NCI-H128 (cell line): ENCODE measurements around the gene POU6F2.

ENCODE experiments used
- DNase-seq: peaks from one replicate; lab custom pipeline; 2025; ENCODE audit not compliant: unreplicated experiment; lab: John Stamatoyannopoulos, UW

POU6F2 gene

GRCh38 chr7:39488467-39489393, 511.0 kb downstream of the POU6F2 start:
- no peak for DNase-seq

- no peak for DNase-seq
Observed at GRCh38 chr7:39490296-39490695, 512.6 kb downstream of the POU6F2 start.

DNA sequence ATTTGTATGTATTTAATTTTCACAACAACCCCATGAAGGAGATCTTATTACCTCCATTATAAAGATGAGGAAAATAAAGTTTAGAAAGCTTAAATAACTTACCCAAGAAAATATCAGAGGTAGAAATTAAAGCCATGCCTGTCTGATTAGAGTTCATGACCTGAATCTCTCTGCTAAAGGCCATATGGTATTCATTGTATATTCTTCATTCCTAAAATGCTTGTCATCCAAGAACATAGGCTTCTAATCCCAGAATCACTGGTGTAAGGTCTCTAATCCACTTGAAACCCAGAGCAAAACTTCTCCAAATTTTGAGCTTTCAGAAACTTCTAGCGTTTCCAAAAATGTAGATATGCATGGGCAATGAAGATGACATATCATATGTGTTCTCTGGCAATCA, 516.2 kb downstream of the POU6F2 start:
- no peak for DNase-seq

DNA sequence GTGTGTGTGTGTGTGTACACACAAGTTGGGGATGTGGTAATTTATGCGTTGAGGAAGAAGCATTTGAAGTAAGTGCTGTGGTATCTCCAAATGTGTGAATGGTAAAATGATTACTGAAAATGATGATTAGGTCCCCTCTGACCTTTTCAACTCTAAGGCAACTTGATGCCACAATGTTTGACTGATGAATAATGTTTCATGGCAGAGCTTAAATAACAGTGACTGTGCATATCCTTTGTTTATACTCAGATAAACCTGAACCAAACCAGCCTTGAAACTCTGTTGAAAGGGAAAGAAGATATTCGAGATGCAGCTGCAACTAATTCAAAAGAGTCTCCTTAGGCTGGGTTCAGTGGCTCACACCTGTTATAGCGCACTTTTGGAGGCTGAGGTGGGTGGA, 523.6 kb downstream of the POU6F2 start:
- no peak for DNase-seq

- no peak for DNase-seq
Observed at GRCh38 chr7:39504963-39505362, 527.3 kb downstream of the POU6F2 start.

- DNase-seq, result no peak
Observed at GRCh38 chr7:39507866-39508551, 530.3 kb downstream of the POU6F2 start.

DNA sequence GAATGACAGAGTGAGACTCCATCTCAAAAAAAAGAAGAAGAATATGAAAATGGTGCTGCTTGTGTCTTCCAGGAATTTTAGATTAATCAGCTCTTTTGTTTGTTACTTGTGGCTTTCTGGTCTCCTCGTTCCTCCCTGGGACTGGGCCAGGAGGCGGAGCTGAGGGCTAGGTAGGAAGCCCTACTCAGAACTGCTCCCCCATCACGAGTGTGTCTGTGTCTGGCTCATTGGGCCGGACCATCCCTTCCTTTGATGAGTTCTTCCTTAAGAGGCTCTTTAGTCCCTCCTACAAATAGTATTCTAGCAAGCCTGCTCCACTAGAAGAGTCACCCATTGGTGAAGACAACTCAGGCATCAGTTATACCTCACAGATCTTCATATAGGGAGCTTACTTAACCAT, 531.7 kb downstream of the POU6F2 start:
- no peak for DNase-seq

DNA sequence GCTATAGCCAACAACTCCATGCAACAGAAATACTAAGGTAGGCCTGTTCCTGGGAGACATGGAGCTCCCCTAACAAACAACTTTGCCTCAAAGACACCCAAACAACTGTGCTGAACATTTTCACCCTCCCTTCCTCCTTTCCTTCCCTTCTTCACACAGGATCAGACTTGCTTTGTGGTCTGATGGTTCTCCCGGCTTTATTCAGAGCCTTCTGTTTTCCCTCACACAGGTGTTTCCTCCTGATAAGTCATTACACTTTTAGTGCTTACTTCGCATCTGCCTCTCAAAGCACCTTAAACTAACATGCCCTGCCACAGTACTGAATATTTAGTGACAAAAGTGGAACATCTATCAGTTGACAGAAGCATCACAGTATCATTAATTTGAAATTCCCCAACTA, 532.2 kb downstream of the POU6F2 start:
- no peak for DNase-seq

- DNase-seq, result no peak
Observed at GRCh38 chr7:39510864-39511354, 533.2 kb downstream of the POU6F2 start.

DNA sequence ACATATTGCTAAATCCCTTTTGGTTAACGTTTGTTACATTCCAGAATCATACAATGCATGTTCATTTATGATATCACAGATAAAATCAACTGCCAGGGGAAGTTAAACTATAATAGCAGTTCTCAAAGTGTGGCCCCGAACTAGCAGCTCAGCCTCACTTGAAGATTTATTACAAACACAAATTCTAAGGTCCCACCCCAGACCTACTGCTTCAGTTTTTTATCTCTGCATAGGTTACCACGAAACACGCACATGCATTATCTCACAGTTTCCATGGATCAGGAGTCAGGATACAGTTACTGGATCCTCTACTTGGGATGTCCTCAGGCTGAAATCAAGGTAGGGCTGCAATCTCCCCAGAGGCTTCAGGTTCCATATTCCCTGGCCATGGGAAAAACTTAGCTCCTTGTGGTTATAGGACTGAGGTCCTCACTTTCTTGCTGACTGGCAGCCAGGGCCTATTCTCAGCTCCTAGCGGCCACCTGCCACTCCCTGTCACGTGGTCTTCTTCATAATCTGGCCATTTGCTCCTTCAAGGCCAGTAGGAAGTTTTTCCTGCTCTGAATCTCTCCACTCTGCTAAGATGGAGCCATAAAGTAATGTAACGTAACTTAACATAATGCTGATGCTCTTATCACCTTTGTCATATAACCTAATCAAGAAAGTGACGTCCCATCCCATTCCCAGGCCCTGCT, 538.0 kb downstream of the POU6F2 start:
- DNase-seq, result no peak

- no peak for DNase-seq
Observed at GRCh38 chr7:39516498-39516897, 538.8 kb downstream of the POU6F2 start.

- DNase-seq, result no peak
Observed at GRCh38 chr7:39517240-39517639, 539.5 kb downstream of the POU6F2 start.
